ENCODE data around the gene NUP205.
"Not testable (repeated sequence)": the region's sequence is repeated elsewhere in the genome, so short reads cannot be mapped to it uniquely, and the experiment has no call there.

The NUP205 gene

GRCh38 chr7:135617781-135618180 lies 60.1 kb downstream of the NUP205 start:
- in situ Hi-C loops (cut with MboI; ENCODE audit: low sequenced_read_pairs), result no loop called here

GRCh38 chr7:135618510-135618909 lies 60.8 kb downstream of the NUP205 start:
- in situ Hi-C loops (cut with MboI; ENCODE audit: low sequenced_read_pairs), result no loop called here

GRCh38 chr7:135620447-135620846 lies 62.7 kb downstream of the NUP205 start:
- in situ Hi-C loops (cut with MboI; ENCODE audit: low sequenced_read_pairs), result no loop called here

GRCh38 chr7:135620980-135621850 lies 63.5 kb downstream of the NUP205 start:
- in situ Hi-C loops (cut with MboI; ENCODE audit: low sequenced_read_pairs), result no loop called here

GRCh38 chr7:135634191-135634878 lies 76.6 kb downstream of the NUP205 start:
- in situ Hi-C loops (cut with MboI; ENCODE audit: low sequenced_read_pairs), result no loop called here

GRCh38 chr7:135639690-135640089 lies 82.0 kb downstream of the NUP205 start:
- in situ Hi-C loops (cut with MboI; ENCODE audit: low sequenced_read_pairs), result not testable (repeated sequence)

GRCh38 chr7:135644154-135644553 lies 86.4 kb downstream of the NUP205 start:
- in situ Hi-C loops (cut with MboI; ENCODE audit: low sequenced_read_pairs), result no loop called here

- in situ Hi-C loops (cut with MboI; ENCODE audit: low sequenced_read_pairs), result no loop called here
Observed at GRCh38 chr7:135644729-135645128, 87.0 kb downstream of the NUP205 start.

- in situ Hi-C loops (cut with MboI; ENCODE audit: low sequenced_read_pairs), result no loop called here
Observed at GRCh38 chr7:135645296-135645904, 87.7 kb downstream of the NUP205 start.

- in situ Hi-C loops (cut with MboI; ENCODE audit: low sequenced_read_pairs), result no loop called here
Observed at GRCh38 chr7:135647755-135648154, 90.0 kb downstream of the NUP205 start.

GRCh38 chr7:135648235-135648634 lies 90.5 kb downstream of the NUP205 start:
- in situ Hi-C loops (cut with MboI; ENCODE audit: low sequenced_read_pairs), result no loop called here

- in situ Hi-C loops (cut with MboI; ENCODE audit: low sequenced_read_pairs), result no loop called here
Observed at GRCh38 chr7:135650831-135651573, 93.3 kb downstream of the NUP205 start.

- in situ Hi-C loops (cut with MboI; ENCODE audit: low sequenced_read_pairs), result no loop called here
Observed at GRCh38 chr7:135653340-135654080, 95.8 kb downstream of the NUP205 start.

- in situ Hi-C loops (cut with MboI; ENCODE audit: low sequenced_read_pairs), result no loop called here
Observed at GRCh38 chr7:135658564-135658963, 100.8 kb downstream of the NUP205 start.

GRCh38 chr7:135659159-135659846 lies 101.6 kb downstream of the NUP205 start:
- in situ Hi-C loops (cut with MboI; ENCODE audit: low sequenced_read_pairs), result no loop called here

- in situ Hi-C loops (cut with MboI; ENCODE audit: low sequenced_read_pairs), result no loop called here
Observed at GRCh38 chr7:135661311-135662122, 103.8 kb downstream of the NUP205 start.

GRCh38 chr7:135662123-135662372 lies 104.3 kb downstream of the NUP205 start:
- in situ Hi-C loops (cut with MboI; ENCODE audit: low sequenced_read_pairs), result no loop called here

- in situ Hi-C loops (cut with MboI; ENCODE audit: low sequenced_read_pairs), result no loop called here
Observed at GRCh38 chr7:135662373-135663114, 104.8 kb downstream of the NUP205 start, which contains the start of gene STMP1. Gene STMP1, plus strand, starts transcription at chr7:135662514.
